Measurements from ENCODE around the gene HMGCS1. TPM values are rescaled to one million over a fixed set of nuclear protein-coding genes. Genes with fewer than 3 reads are reported as not detected.

HMGCS1 gene
- total RNA-seq, 1 donor from 2014 or later, result 146 TPM

DNA sequence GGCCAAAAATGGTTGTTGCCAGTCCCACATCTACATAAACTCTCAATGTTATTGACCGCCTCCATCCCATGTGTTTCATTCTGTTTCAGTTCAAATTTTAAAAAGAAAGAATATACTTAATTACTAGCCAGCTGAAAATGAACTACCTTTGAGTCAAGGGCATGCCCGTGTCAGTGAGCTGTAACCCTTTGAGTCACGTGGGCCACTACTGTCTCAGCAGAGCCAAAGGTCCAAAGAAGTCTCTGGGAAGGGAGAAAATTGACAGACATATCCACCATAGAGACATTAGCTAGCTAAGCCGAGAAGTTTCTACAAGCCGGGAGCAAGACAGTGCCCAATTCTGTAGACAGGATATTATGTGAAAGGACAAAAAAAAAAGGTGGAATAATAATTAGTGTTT, 61.5 kb downstream of the HMGCS1 start:
- H3K36me3 ChIP-seq (ENCODE audit: insufficient read depth, low read length), result no peaks in the 10 kb centered on the region
- no peak for TF ChIP-seq EZH2 (IDR thresholded peaks at IDR 0.05; ENCODE audit: insufficient read depth, low read length)
- TF ChIP-seq, protein P1, sequence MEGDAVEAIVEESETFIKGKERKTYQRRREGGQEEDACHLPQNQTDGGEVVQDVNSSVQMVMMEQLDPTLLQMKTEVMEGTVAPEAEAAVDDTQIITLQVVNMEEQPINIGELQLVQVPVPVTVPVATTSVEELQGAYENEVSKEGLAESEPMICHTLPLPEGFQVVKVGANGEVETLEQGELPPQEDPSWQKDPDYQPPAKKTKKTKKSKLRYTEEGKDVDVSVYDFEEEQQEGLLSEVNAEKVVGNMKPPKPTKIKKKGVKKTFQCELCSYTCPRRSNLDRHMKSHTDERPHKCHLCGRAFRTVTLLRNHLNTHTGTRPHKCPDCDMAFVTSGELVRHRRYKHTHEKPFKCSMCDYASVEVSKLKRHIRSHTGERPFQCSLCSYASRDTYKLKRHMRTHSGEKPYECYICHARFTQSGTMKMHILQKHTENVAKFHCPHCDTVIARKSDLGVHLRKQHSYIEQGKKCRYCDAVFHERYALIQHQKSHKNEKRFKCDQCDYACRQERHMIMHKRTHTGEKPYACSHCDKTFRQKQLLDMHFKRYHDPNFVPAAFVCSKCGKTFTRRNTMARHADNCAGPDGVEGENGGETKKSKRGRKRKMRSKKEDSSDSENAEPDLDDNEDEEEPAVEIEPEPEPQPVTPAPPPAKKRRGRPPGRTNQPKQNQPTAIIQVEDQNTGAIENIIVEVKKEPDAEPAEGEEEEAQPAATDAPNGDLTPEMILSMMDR (IDR thresholded peaks at IDR 0.05; ENCODE audit: insufficient read depth, low read depth, low read length), result no peak
- no peaks in the 10 kb centered on the region for H4K20me1 ChIP-seq (ENCODE audit: insufficient read depth, low read length)
- H3K4me3 ChIP-seq (ENCODE audit: insufficient read depth, low read depth, low read length), result no peak overlapping the region
- no peaks in the 10 kb centered on the region for H3K4me1 Mint-ChIP-seq (ENCODE audit: low read depth, unreplicated experiment)
- H3K27ac ChIP-seq (ENCODE audit: low read depth, low read length), result no peak overlapping the region
- DNase-seq (ENCODE audit: low read depth), result no peak
- H3K36me3 Mint-ChIP-seq (ENCODE audit: low read depth, unreplicated experiment), result no peaks in the 10 kb centered on the region
- H3K9ac ChIP-seq (ENCODE audit: low read length), result no peak overlapping the region
- no peak overlapping the region for H3K27ac Mint-ChIP-seq (ENCODE audit: unreplicated experiment)
- H3K9me3 ChIP-seq (ENCODE audit: insufficient read depth, low read depth, low read length), result no peaks in the 10 kb centered on the region
- no peaks in the 10 kb centered on the region for H3K9me3 Mint-ChIP-seq (ENCODE audit: unreplicated experiment)
- H2AFZ ChIP-seq (ENCODE audit: low read depth, low read length), result no peak overlapping the region
- no peak overlapping the region for H3K4me2 ChIP-seq (ENCODE audit: low read length)
- H3K4me3 Mint-ChIP-seq (ENCODE audit: unreplicated experiment), result no peak overlapping the region
- H3K27me3 ChIP-seq (ENCODE audit: insufficient read depth, low read length), result peaks cover 3% of the 10 kb centered on the region
- no peaks in the 10 kb centered on the region for H3K4me1 ChIP-seq (ENCODE audit: insufficient read depth, low read length)
- H3K79me2 ChIP-seq (ENCODE audit: insufficient read depth, low read length), result no peaks in the 10 kb centered on the region
- FAIRE-seq, result no peak
- peaks cover 11% of the 10 kb centered on the region for H3K27me3 Mint-ChIP-seq (ENCODE audit: low read depth, unreplicated experiment)

DNA sequence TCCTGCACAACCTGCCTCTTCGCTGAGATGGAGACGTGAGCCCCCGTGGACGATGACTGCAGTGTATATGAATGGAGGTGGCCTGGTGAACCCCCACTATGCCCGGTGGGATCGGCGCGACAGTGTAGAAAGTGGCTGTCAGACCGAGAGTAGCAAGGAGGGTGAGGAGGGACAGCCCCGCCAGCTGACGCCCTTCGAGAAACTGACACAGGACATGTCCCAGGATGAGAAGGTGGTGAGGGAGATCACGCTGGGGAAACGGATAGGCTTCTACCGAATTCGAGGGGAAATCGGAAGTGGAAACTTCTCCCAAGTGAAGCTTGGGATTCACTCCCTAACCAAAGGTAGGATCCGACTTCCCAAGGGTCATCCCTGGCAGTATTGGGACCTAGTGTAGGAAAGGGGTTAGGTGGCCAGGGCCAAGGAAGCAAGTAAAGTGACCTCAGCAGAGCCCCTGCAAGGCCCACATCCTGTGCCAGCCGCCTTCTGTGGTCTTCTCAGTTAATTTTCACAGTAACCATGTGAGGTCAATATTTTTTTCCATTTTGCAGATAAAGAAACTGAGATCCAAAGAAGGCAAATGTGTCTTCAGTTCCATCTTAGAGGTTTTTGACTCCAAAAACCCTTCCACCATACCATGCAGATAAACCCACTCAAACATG, 67.4 kb downstream of the HMGCS1 start:
- H3K4me1 Mint-ChIP-seq (ENCODE audit: low read depth, unreplicated experiment), result no peaks in the 10 kb centered on the region
- TF ChIP-seq, protein P1 (IDR thresholded peaks at IDR 0.05; ENCODE audit: insufficient read depth, low read depth, low read length), result no peak
- TF ChIP-seq EZH2 (IDR thresholded peaks at IDR 0.05; ENCODE audit: insufficient read depth, low read length), result no peak
- H3K27ac Mint-ChIP-seq (ENCODE audit: unreplicated experiment), result no peak overlapping the region
- peaks cover 2% of the 10 kb centered on the region for H3K9me3 Mint-ChIP-seq (ENCODE audit: unreplicated experiment)
- Histone ChIP-seq H3K9ac (ENCODE audit: low read length) (no peak overlapping the region), H3K27ac (ENCODE audit: low read depth, low read length) (no peak overlapping the region), H3K4me2 (ENCODE audit: low read length) (no peak overlapping the region), H2AFZ (ENCODE audit: low read depth, low read length) (no peak overlapping the region), H3K4me3 (ENCODE audit: insufficient read depth, low read depth, low read length) (no peak overlapping the region), H3K9me3 (ENCODE audit: insufficient read depth, low read depth, low read length) (no peaks in the 10 kb centered on the region), H4K20me1 (ENCODE audit: insufficient read depth, low read length) (no peaks in the 10 kb centered on the region), H3K4me1 (ENCODE audit: insufficient read depth, low read length) (no peaks in the 10 kb centered on the region), H3K36me3 (ENCODE audit: insufficient read depth, low read length) (no peaks in the 10 kb centered on the region), H3K27me3 (ENCODE audit: insufficient read depth, low read length) (peaks cover 3% of the 10 kb centered on the region), H3K79me2 (ENCODE audit: insufficient read depth, low read length) (no peaks in the 10 kb centered on the region)
- peaks cover 10% of the 10 kb centered on the region for H3K27me3 Mint-ChIP-seq (ENCODE audit: low read depth, unreplicated experiment)
- H3K4me3 Mint-ChIP-seq (ENCODE audit: unreplicated experiment), result no peak overlapping the region
- no peaks in the 10 kb centered on the region for H3K36me3 Mint-ChIP-seq (ENCODE audit: low read depth, unreplicated experiment)
- no peak for FAIRE-seq
- no peak for DNase-seq (ENCODE audit: low read depth)

DNA sequence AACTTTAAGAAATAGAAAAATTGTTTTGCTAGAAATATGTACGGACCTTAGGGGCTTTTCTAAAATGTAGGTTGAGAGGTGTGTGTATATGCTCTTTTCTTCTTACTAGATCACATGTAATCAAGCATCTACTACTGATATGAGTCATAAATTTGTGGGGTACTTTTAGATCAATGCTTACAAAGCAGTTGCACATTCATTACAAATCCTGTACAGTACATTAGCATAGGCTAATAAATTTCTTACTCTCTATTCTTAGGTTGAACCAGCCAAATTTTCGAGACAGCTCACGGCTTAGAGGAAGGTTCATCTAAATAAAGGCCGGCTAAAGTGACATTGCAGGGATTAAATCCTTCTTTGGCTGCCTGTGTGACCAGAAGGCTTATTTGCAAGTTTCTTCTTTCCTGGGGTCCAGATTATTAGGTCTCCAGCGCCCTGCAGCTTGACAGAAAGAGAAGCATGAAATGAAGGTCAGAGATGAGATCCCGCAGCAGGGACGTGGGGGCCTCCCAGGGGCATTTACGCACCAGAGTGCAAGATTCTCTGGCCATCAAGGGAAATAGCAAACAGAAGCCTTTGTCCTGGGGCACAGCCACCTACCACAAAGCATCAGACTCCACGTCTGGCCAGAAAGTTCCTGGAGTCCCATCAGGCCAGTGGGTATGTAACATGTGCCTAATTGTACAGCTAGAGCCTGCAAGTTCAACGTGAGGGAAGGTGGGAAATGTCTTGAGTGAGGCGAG, 68.2 kb downstream of the HMGCS1 start:
- peaks cover 10% of the 10 kb centered on the region for H3K27me3 Mint-ChIP-seq (ENCODE audit: low read depth, unreplicated experiment)
- DNase-seq (ENCODE audit: low read depth), result no peak

More for the DNA sequence above, 68.2 kb downstream of the HMGCS1 start:
- H3K27ac Mint-ChIP-seq (ENCODE audit: unreplicated experiment), result no peak overlapping the region
- TF ChIP-seq, protein P1 (IDR thresholded peaks at IDR 0.05; ENCODE audit: insufficient read depth, low read depth, low read length), result no peak
- TF ChIP-seq EZH2 (IDR thresholded peaks at IDR 0.05; ENCODE audit: insufficient read depth, low read length), result no peak
- Histone ChIP-seq H3K4me1 (ENCODE audit: insufficient read depth, low read length) (no peaks in the 10 kb centered on the region), H2AFZ (ENCODE audit: low read depth, low read length) (no peak overlapping the region), H3K27me3 (ENCODE audit: insufficient read depth, low read length) (peaks cover 3% of the 10 kb centered on the region), H3K9ac (ENCODE audit: low read length) (no peak overlapping the region), H3K36me3 (ENCODE audit: insufficient read depth, low read length) (no peaks in the 10 kb centered on the region), H3K4me2 (ENCODE audit: low read length) (no peak overlapping the region), H3K4me3 (ENCODE audit: insufficient read depth, low read depth, low read length) (no peak overlapping the region), H3K9me3 (ENCODE audit: insufficient read depth, low read depth, low read length) (no peaks in the 10 kb centered on the region), H3K27ac (ENCODE audit: low read depth, low read length) (no peak overlapping the region), H4K20me1 (ENCODE audit: insufficient read depth, low read length) (no peaks in the 10 kb centered on the region), H3K79me2 (ENCODE audit: insufficient read depth, low read length) (no peaks in the 10 kb centered on the region)
- H3K4me3 Mint-ChIP-seq (ENCODE audit: unreplicated experiment), result no peak overlapping the region
- H3K4me1 Mint-ChIP-seq (ENCODE audit: low read depth, unreplicated experiment), result no peaks in the 10 kb centered on the region
- FAIRE-seq, result no peak
- H3K9me3 Mint-ChIP-seq (ENCODE audit: unreplicated experiment), result peaks cover 2% of the 10 kb centered on the region
- H3K36me3 Mint-ChIP-seq (ENCODE audit: low read depth, unreplicated experiment), result no peaks in the 10 kb centered on the region

Measured in astrocyte (in vitro differentiated cells and primary cell).